Measurements from ENCODE around the gene RPTOR. TPM values are rescaled to one million over a fixed set of nuclear protein-coding genes. Genes with fewer than 3 reads are reported as not detected.

Gene RPTOR
- total RNA-seq, 1 donor: 27.9 TPM

GRCh38 chr17:80689129-80689619 is 144.5 kb downstream of the RPTOR start:
- Histone ChIP-seq H3K27me3 (ENCODE audit: insufficient read depth, low read length) (no peaks in the 10 kb centered on the region), H3K4me3 (ENCODE audit: insufficient read depth, low read length) (no peak overlapping the region), H3K79me2 (ENCODE audit: insufficient read depth, low read length) (peaks cover 27% of the 10 kb centered on the region), H3K4me2 (ENCODE audit: insufficient read depth, low read length) (no peak overlapping the region), H3K36me3 (ENCODE audit: insufficient read depth, low read length) (no peaks in the 10 kb centered on the region), H3K27ac (ENCODE audit: low read depth, low read length) (no peak overlapping the region), H3K9me3 (ENCODE audit: low read depth, low read length) (no peaks in the 10 kb centered on the region), H3K4me1 (ENCODE audit: insufficient read depth, low read length) (no peaks in the 10 kb centered on the region), H2AFZ (ENCODE audit: low read length) (no peak overlapping the region), H4K20me1 (ENCODE audit: insufficient read depth, low read length) (no peaks in the 10 kb centered on the region)
- no peak for DNase-seq (ENCODE audit: insufficient read length, low spot score, missing footprints)
- TF ChIP-seq CTCF (IDR thresholded peaks at IDR 0.05; ENCODE audit: extremely low read depth, low read depth, low read length): no peak

GRCh38 chr17:80691784-80692183 is 147.1 kb downstream of the RPTOR start:
- no peaks in the 10 kb centered on the region for H3K36me3 ChIP-seq (ENCODE audit: insufficient read depth, low read length)
- H3K4me2 ChIP-seq (ENCODE audit: insufficient read depth, low read length): no peak overlapping the region
- no peak overlapping the region for H3K27ac ChIP-seq (ENCODE audit: low read depth, low read length)
- H3K4me3 ChIP-seq (ENCODE audit: insufficient read depth, low read length): no peak overlapping the region
- H4K20me1 ChIP-seq (ENCODE audit: insufficient read depth, low read length): peaks cover 11% of the 10 kb centered on the region
- H2AFZ ChIP-seq (ENCODE audit: low read length): no peak overlapping the region
- H3K4me1 ChIP-seq (ENCODE audit: insufficient read depth, low read length): peaks cover 7% of the 10 kb centered on the region
- peaks cover 49% of the 10 kb centered on the region for H3K79me2 ChIP-seq (ENCODE audit: insufficient read depth, low read length)
- no peak for DNase-seq (ENCODE audit: insufficient read length, low spot score, missing footprints)
- no peaks in the 10 kb centered on the region for H3K9me3 ChIP-seq (ENCODE audit: low read depth, low read length)
- no peaks in the 10 kb centered on the region for H3K27me3 ChIP-seq (ENCODE audit: insufficient read depth, low read length)
- no peak for TF ChIP-seq CTCF (IDR thresholded peaks at IDR 0.05; ENCODE audit: extremely low read depth, low read depth, low read length)

GRCh38 chr17:80692931-80693467 is 148.4 kb downstream of the RPTOR start:
- Histone ChIP-seq H3K9me3 (ENCODE audit: low read depth, low read length) (no peaks in the 10 kb centered on the region), H3K4me2 (ENCODE audit: insufficient read depth, low read length) (no peak overlapping the region), H3K4me1 (ENCODE audit: insufficient read depth, low read length) (peaks cover 7% of the 10 kb centered on the region), H3K79me2 (ENCODE audit: insufficient read depth, low read length) (peaks cover 59% of the 10 kb centered on the region), H3K27me3 (ENCODE audit: insufficient read depth, low read length) (no peaks in the 10 kb centered on the region), H2AFZ (ENCODE audit: low read length) (no peak overlapping the region), H3K27ac (ENCODE audit: low read depth, low read length) (no peak overlapping the region), H3K36me3 (ENCODE audit: insufficient read depth, low read length) (no peaks in the 10 kb centered on the region), H4K20me1 (ENCODE audit: insufficient read depth, low read length) (peaks cover 19% of the 10 kb centered on the region), H3K4me3 (ENCODE audit: insufficient read depth, low read length) (no peak overlapping the region)
- DNase-seq (ENCODE audit: insufficient read length, low spot score, missing footprints): no peak
- TF ChIP-seq CTCF (IDR thresholded peaks at IDR 0.05; ENCODE audit: extremely low read depth, low read depth, low read length): no peak

GRCh38 chr17:80693511-80693910 is 148.9 kb downstream of the RPTOR start:
- Histone ChIP-seq H3K36me3 (ENCODE audit: insufficient read depth, low read length) (no peaks in the 10 kb centered on the region), H3K27me3 (ENCODE audit: insufficient read depth, low read length) (no peaks in the 10 kb centered on the region), H3K4me3 (ENCODE audit: insufficient read depth, low read length) (no peak overlapping the region), H3K4me2 (ENCODE audit: insufficient read depth, low read length) (no peak overlapping the region), H2AFZ (ENCODE audit: low read length) (no peak overlapping the region), H3K4me1 (ENCODE audit: insufficient read depth, low read length) (peaks cover 7% of the 10 kb centered on the region), H3K27ac (ENCODE audit: low read depth, low read length) (no peak overlapping the region), H3K79me2 (ENCODE audit: insufficient read depth, low read length) (peaks cover 64% of the 10 kb centered on the region), H4K20me1 (ENCODE audit: insufficient read depth, low read length) (peaks cover 22% of the 10 kb centered on the region), H3K9me3 (ENCODE audit: low read depth, low read length) (no peaks in the 10 kb centered on the region)
- TF ChIP-seq CTCF (IDR thresholded peaks at IDR 0.05; ENCODE audit: extremely low read depth, low read depth, low read length): no peak
- no peak for DNase-seq (ENCODE audit: insufficient read length, low spot score, missing footprints)
